ENCODE measurements around the gene GNPTG. TPM values are rescaled to one million over a fixed set of nuclear protein-coding genes. Genes with fewer than 3 reads are reported as not detected.

GNPTG gene
- total and polyA plus RNA-seq, 9 of the 15 experiments (the other 6 are each of a cell fraction or from before 2014, with no cell fraction given), result 0.69 to 33.3 (median 13.6) TPM

- peak; percentile 62; the same call in 1 of the 2 replicates for TF ChIP-seq ETS1 (conservative IDR thresholded peaks at IDR 0.05; ENCODE audit: control insufficient read depth, low read depth, low read length)
- peak; percentile 50 for TF ChIP-seq PRPF4 (IDR thresholded peaks at IDR 0.05; ENCODE audit: insufficient read depth, low read depth, low read length, poor library complexity, severe bottlenecking)
- peak; percentile 27; the same call in 1 of the 2 replicates for TF ChIP-seq MYC (IDR thresholded peaks at IDR 0.05; ENCODE audit: low read depth, low read length)
- no peak for TF ChIP-seq MYC (CRISPR knock-in tag; IDR thresholded peaks at IDR 0.05; ENCODE audit: borderline replicate concordance, low read depth)
- TF ChIP-seq TRIM24 (IDR thresholded peaks at IDR 0.05), result peak; percentile 5 to 40; a peak in 1 of 4 replicates
- peak; percentile 100 for TF ChIP-seq TSC22D4 (tag; IDR thresholded peaks at IDR 0.05)
- TF ChIP-seq ZKSCAN8 (CRISPR knock-in tag; IDR thresholded peaks at IDR 0.05), result no peak
- TF ChIP-seq ZBTB43 (CRISPR knock-in tag; IDR thresholded peaks at IDR 0.05), result no peak
- TF ChIP-seq MLX (CRISPR knock-in tag; conservative IDR thresholded peaks at IDR 0.05), result no peak
- TF ChIP-seq THRB (CRISPR knock-in tag; conservative IDR thresholded peaks at IDR 0.05), result peak; percentile 78; the same call in 1 of the 2 replicates
- peak; percentile 78 for TF ChIP-seq ARHGAP35 (IDR thresholded peaks at IDR 0.05; ENCODE audit: partially characterized antibody)
- peak; percentile 64; the same call in 1 of the 2 replicates for TF ChIP-seq NKRF (IDR thresholded peaks at IDR 0.05; ENCODE audit: borderline replicate concordance)
- peak; percentile 14 to 31; a peak in 2 of 4 replicates for TF ChIP-seq BCLAF1 (IDR thresholded peaks at IDR 0.05; ENCODE audit: borderline replicate concordance in 1 of 2, control insufficient read depth in 1 of 2, low read depth in 2 of 2, low read length in 1 of 2)
- 0 out of 2 replicates have a peak, but pooled peaks have one; percentile 78 for TF ChIP-seq HDGF (IDR thresholded peaks at IDR 0.05)
- peak; percentile 81; the same call in 1 of the 2 replicates for TF ChIP-seq BCOR (IDR thresholded peaks at IDR 0.05)
Measured at GRCh38 chr16:1308036-1308976, 43.4 kb upstream of the GNPTG start (continued).
